DMS114 treated with DMSO at 0.1 percent for 48 hours (cell line): Measurements from ENCODE around the gene NEXMIF.
"Not testable (repeated sequence)": the region's sequence is repeated elsewhere in the genome, so short reads cannot be mapped to it uniquely, and the experiment has no call there.

Experiments
- DNase-seq: peaks from one replicate; lab custom pipeline; 2025; ENCODE audit not compliant: unreplicated experiment; lab: John Stamatoyannopoulos, UW

The NEXMIF gene

DNA sequence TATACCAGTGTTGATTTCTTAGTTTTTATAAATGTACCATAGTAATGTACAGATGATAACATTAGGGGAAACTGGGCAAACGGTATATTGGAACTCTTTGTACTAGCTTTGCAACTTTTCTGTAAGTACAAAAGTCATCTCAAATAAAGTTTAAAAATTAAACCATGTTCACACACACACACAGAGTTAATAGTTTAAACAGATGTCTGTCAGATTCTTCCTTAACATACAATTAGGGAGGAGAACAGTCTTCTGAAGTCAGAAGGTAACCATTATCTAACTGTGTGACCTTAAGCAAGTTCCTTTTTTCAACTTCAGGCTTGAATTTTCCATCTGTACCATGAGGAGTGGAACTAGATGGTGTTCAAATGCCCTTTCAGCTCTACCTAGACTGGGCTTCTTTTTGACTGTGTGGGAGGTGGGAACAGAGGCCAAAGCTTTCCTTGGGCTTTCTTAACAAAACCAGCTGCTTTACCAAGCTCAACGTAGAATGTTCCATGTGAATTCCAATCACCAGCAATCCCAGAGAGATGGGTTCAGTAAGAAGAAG is 127.8 kb downstream of the NEXMIF start:
- DNase-seq, result no peak

DNA sequence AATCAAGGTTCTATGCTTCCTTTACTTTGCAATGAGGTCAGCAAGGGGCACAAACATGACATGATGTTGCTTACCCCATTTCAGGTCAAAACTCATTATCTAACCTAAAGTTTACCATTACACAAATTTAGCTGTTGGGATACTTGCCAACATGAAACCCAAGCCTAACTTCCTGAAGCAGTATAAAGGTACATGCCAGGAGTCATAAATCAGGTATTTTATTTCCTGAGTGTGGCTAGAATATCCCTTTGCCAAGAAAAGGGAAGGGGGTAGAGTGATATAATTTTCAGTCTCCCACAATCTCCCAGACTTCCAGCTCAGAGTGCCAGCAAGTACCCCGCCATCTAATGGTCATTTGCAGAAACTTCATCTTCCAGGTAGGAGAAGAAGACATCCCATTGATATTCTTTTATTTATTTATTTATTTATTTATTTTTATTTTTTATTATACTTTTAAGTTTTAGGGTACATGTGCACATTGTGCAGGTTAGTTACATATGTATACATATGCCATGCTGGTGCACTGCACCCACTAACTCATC is 136.6 kb downstream of the NEXMIF start:
- no peak for DNase-seq

DNA sequence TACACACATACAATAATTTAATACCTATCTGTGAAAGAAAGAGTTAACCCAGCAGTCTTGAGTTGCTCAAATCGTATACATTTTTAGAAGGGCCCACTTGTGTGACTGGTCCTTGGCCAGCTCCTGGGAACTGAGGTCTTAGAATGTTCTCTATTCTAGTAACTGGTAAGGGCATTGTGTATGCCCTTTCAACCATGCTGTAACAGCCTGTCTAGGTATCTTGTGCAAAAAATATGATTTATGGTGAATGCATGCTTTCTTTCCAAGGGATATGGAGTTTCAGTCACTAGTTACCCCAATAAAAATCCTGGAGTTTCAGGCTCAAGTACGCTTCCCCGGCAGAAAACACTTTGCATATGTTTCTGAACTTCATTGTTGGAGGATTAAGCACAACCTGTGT is 140.6 kb downstream of the NEXMIF start:
- no peak for DNase-seq

DNA sequence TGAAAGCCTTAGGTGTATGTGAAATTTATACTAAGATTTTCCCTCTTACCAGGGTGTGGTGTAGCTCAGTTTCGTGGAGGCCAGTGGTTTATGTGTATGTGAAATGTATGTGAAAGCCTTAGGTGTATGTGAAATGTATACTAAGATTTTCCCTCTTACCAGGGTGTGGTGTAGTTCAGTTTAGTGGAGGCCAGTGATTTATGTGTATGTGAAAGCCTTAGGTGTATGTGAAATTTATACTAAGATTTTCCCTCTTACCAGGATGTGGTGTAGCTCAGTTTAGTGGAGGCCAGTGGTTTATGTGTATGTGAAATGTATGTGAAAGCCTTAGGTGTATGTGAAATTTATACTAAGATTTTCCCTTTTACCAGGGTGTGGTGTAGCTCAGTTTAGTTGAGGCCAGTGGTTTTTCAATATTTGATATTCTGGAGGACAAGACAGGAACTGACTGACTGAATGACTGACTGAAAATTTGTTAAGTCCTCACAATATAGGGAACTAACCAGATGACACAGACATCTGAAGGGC is 143.7 kb downstream of the NEXMIF start:
- DNase-seq, result no peak

DNA sequence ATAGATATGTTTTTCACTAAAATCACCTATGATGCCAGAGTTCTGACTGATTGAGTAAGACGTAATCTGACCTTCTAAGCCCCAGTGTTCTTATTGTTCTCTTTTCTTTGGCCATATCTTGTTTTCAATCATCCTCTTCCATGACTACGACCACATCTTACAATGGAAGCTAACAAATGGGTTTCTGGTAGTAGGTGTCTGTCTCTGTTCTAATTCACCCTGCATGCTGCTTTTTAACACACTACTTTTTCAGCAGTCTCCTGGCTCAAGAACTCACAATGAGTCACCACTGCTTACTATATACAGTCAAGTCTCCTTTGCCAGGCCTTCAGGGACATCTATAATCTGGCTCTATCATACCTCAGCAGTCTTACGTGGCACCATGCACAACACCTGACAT is 146.1 kb downstream of the NEXMIF start:
- DNase-seq, result no peak

DNA sequence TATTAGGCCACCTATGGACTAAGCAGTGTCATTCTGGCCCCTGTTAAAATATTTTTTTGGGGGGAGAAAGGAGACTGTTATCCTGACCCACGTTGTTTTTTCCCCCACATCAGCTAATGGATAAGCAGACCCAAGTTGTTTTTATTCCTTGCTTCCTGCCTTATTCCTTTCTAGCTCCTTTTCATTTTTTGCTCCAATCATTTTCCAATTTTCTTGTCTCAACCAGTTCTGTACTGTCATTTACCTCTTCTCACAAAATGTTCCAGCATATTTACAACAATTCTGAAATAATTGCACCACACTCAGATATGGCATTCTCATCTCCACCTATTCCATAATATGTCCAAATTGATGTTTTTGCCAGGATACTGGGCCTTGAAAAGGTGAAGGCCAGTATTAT is 150.3 kb downstream of the NEXMIF start:
- DNase-seq, result no peak

DNA sequence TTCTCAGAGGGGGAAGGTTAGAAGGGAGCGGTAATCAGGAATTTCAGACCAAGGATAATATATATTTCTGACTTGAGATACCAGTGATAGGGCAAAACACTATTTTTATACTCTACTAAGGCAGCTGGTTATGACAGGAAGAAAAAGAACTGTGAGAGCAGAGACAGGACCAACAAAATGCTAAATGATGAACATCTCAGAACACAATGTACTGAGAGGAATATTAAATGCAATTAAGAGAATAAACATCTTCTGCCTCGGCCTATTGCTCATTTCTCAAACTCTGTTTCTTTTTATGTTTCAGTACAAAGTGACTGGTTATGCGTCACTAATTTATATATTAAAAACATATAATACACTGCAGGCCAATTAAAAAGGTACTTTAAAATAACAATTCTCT is 188.8 kb downstream of the NEXMIF start:
- no peak for DNase-seq

DNA sequence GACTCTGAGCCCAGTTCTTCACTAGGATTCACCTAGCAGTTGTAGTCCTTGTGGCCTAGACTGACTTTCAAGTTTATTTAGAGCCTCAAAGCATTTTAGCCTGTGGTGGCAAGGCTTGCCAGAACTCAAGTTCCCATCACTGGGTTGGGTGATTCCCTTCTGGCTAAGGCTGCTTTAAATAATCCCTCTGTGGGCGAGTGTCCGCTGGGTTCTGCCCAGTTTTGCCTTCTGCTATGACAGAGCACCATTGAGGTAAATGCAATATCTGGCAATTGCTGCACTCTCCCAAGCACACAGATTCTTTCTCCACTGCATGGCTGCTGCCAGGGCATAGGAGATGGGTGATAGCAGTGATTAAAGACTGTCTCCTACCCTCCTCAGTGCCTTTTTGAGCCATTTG is 220.0 kb downstream of the NEXMIF start:
- no peak for DNase-seq

DNA sequence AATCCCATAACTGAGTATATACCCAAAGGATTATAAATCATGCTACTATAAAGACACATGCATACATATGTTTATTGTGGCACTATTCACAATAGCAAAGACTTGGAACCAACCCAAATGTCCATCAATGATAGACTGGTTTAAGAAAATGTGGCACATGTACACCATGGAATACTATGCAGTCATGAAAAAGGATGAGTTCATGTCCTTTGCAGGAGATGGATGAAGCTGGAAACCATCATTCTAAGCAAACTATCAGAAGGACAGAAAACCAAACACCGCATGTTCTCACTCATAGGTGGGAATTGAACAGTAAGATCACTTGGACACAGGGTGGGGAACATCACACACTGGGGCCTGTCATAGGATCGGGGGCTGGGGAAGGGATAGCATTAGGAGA is 223.9 kb downstream of the NEXMIF start:
- DNase-seq, result not testable (repeated sequence)

DNA sequence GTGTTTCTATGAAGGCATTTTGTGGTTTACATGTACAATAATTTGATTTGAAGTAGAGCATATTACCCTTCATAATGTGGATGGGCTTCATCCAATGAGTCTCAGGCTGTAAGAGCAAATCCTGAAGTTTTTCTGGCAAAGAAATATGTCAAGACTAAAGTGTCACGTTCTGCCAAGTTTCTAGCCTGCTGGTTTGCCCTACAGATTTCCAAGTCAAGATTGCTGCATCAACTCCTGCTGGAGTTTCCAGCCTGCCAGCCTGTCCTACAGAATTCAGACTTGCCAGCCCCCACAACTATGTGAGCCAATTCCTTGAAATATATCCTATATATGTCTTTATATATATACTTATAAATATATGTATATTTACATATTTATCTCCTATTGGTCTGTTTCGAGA is 240.8 kb downstream of the NEXMIF start:
- DNase-seq, result no peak
